HG03103 (cell line): ENCODE results near the gene CRYBB1.
"Not testable (repeated sequence)": the region's sequence is repeated elsewhere in the genome, so short reads cannot be mapped to it uniquely, and the experiment has no call there.

Experiments used
- ATAC-seq: cut with Tn5 transposase; IDR thresholded peaks from one replicate; pipeline ENCODE4 v1.9.1; 2021; ENCODE audit warnings: low read depth; ENCODE audit not compliant: unreplicated experiment

The CRYBB1 gene

GRCh38 chr22:26642465-26643417, 24.9 kb upstream of the CRYBB1 start:
- no peak for ATAC-seq

- no peak for ATAC-seq
These were observed 18.5 kb upstream of the CRYBB1 start for GRCh38 chr22:26636296-26636695.

DNA sequence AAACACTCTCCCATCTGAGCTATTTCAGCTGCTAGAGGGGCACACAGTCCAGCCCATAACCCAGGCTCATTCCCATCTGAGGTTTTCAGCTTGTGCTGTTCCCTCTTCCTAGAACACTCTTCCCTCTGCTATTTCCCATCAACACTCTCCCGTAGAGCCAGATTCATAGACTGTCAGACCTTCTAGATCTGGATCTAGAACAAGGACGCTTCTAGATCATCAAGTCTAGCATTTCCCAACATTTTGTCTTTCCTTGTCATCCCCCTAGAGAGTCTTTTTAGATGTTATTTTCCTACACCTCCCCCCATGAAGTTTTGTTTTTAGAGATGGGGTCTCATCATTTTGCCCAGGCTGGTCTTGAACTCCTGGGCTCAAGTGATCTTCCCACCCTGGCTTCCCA, 17.3 kb upstream of the CRYBB1 start:
- ATAC-seq, result no peak

DNA sequence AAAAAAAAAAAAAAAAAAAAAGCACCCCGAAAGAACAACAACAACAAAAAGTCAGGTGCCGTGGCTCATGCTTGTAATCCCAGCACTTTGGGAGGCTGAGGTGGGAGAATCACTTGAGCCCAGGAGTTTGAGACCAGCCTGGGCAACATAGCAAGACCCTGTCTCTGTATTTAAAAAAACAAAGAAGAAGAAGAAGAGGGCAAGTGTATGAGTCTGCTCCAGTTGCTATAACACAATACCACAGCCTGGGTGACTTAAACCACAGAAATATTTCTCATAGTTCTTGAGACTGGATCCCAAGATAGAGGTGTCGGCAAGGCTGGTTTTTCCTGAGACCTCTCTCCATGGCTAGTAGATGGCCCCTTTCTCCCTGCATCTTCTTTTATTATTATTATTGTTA, 16.4 kb upstream of the CRYBB1 start:
- ATAC-seq, result no peak

GRCh38 chr22:26632422-26633155, 14.8 kb upstream of the CRYBB1 start:
- no peak for ATAC-seq

DNA sequence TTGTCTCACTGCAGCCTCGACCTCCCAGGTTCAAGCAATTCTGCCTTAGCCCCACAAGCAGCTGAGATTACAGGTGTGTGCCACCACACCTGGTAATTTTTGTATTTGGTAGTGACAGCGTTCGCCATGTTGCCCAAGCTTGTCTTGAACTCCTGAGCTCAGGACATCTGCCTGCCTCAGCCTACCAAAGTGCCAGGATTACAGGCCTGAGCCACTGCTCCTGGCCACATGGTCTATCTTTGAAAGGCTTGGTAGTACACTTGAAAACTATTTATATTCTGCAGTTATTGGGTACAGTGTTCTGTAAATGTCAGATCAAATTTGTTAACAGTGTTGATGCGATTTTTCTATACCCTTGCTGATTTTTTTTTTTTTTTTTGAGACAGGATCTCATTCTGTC, 13.5 kb upstream of the CRYBB1 start:
- no peak for ATAC-seq

DNA sequence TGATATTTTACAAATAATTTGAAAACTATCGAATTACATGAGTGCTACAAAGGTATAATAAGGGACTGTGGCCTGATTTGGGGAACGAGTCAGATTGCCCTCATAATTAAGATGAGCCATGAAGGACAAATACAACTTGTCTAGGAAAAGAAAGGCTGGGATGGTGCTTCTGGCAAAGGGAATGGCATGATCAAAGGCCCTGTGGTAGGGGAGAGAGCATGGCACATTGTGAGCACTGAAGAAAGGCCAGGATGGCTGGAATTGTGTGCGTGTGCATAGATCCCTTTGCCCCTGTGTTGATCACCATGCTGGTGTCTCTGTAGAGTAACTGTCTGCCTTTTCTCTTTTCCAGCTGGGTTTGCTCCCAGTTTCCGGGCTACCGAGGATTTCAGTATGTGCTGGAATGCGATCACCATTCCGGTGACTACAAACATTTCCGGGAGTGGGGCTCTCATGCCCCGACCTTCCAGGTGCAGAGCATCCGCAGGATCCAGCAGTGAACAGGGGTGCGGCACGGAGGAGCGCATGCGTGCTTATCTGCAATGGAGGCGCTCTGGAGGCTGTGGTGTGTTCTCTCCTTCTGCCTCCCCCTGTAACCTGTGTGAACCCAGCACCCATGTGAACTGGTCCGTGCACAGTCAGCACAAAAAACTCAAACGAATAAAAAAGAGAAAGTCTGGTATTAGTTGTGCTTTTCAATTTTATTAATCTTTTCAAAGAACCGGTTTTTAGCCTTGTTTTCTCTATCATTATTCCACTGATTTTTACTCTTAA, 12.3 kb upstream of the CRYBB1 start:
- ATAC-seq, result no peak

- no peak for ATAC-seq
These were observed 7.0 kb upstream of the CRYBB1 start for GRCh38 chr22:26624803-26625202.

DNA sequence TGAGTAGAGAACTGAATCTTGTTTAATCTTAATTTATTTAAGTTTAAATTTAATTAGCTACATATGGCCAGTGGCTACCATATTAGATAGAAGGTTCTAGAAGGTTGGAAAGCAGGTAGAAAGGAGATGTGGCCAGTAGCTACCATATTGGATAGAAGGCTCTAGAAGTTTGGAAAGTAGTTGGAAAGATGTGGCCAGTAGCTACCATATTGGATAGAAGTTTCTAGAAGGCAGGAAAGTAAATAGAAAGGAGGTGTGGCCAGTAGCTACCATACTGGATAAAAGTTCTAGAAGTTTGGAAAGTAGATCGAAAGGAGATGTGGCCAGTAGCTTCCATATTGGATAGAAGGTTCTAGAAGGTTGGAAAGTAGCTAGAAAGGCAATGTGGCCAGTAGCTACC, 6.2 kb upstream of the CRYBB1 start:
- ATAC-seq, result no peak

DNA sequence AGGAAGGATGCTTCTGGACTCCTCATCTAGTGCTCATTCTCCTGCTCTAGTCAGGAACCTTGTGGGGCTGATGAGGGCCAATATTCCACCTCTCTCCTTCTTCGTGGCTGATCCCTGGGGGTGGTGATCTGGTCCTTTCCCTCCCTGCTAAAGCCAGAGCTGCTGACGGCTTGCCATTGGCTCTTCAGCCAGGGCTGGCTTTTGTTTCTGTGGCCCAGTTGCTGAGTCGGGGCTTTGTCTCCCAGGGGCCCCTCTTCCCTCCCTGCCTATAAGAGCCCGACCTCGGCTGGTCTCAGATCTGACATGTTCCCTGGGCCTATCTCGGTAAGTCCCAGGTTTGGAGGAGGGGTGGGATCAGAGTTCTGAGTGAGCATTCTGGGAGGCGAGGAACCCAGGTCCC, 3.8 kb upstream of the CRYBB1 start, which contains the start of gene CRYBA4:
CRYBA4 (plus strand) TSS at position 301 of the 400 bp plus-strand sequence. CDS start 634 bp downstream, outside the sequence.
- no peak for ATAC-seq

- no peak for ATAC-seq
These were observed 2.4 kb upstream of the CRYBB1 start for GRCh38 chr22:26620197-26620596.

DNA sequence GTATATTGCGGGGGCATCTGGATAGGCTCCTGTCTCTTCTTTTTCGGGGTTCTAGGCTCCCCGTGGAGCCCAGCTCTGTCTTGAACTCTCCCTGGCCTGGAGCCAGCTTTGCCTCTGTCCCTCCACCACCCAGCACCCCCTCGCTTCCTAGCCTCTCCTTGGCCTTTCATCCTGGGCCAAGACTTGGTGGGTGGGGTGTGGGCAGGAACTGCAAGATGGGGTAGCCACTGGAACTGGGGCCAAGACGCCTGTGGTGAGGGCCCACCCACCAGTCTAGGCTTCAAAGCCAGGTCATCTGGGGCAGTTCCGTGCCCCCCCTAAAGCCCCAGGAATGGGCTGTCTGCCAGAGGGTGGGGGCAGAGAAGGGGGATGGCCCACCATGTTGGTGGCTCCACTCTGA, 1.7 kb upstream of the CRYBB1 start:
- no peak for ATAC-seq

DNA sequence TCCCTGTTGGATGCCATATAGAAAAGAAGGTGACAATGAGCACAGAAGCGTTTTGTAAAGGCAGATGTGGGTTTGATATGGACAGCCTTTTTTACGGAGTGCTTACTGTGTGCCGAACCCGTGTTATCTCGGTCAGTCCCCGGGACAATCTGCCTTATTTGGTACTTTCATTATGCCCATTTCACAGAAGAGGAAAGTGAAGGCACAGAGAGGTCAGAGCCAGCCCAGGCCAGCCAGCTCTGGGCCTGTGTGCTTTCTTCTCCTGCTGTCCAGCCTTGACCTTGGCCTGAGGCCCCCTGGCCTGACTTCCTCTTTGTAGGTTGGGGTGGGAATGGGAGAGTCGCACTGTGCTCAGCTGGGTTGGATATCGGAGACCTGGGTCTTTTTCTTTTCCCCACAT, 628 bp upstream of the CRYBB1 start:
- ATAC-seq, result no peak

DNA sequence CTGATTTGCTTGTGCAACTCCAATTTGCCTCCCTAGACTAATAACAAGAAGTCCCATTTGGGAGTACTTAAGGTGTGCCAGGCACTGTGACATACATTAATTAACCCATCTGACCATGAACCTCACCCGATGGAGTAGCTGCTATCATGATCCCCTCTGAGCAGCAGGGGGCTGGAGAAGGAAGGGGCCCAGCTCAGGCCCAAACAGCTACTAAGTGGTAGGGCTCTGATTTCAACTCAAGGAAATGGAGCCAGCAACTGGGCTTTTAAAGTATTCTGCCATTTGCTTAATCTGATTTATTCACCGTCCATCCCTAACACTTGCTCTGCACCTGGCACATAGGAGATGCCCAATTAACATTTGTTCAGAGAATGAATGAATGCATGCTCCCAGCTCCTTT, 1.2 kb downstream of the CRYBB1 start:
- no peak for ATAC-seq

GRCh38 chr22:26615830-26616435, 1.9 kb downstream of the CRYBB1 start:
- ATAC-seq, result no peak

DNA sequence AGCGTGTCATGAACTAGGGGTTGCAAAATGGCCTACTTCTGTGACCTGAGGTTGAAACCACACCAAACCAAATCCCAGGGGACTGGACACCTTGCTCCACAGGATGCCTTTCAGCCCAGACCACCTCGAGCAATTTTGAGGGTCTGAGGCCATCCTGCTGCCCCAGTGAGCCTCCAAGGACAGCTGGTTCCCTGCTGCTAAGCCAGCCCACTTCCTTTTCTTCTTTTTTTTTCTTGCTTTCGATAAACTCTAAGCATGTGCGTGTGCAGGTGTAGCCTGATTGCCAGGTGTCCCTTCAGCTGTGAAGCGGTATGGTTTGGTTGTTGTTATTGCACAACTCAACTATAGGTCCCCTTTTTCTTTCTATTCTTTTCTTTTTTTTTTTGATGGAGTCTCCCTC, 2.7 kb downstream of the CRYBB1 start:
- no peak for ATAC-seq

DNA sequence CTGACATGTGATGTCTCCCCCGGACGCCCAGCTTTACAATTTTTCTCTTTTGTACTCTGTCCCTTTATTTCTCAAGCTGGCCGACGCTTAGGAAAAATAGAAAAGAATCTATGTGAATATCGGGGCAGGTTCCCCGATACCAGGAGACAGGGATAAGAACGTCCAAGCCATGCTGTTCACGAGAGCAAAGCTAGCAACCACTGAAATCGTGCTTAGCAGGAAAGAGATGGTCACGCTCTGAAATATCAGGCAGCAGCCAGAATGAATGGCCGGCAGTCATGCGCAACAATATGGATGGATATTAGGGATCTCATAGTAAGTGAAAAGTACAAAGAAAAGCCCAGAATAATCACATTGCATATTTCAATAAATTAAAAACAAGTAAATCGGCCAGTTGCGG, 3.5 kb downstream of the CRYBB1 start:
- no peak for ATAC-seq

GRCh38 chr22:26613753-26614152, 4.1 kb downstream of the CRYBB1 start:
- not testable (repeated sequence) for ATAC-seq

DNA sequence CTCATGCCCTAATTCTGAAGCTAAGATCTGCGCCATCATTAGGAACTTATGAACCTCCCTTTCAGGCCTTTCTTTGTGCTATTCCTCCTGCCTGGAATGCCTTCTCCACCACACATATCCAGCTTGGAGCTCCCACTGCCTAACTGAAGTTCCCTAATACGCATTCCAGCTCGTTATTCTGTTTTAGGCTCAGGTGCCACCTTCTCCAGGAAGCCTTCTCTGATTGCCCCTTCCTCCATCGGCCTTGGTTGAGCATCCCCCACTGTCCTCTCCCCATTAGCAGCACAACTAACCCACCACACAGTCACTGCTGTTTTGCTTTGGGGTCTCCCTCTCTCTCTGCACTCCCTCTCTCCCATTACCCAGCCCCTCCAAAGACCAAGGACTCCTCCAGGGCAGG, 5.2 kb downstream of the CRYBB1 start:
- no peak for ATAC-seq

- ATAC-seq, result no peak
These were observed 6.8 kb downstream of the CRYBB1 start for GRCh38 chr22:26610996-26611395.
